LNCAP (cell line): Measurements from ENCODE around the gene PKD2L2.

Source experiments
- TF ChIP-seq, protein P1 (sequence below): fragments of 450-650 bp; IDR thresholded peaks from 2 replicates; pipeline ENCODE4 v1.5.1; 2017; ENCODE audit warnings: mild to moderate bottlenecking

PKD2L2 gene

DNA sequence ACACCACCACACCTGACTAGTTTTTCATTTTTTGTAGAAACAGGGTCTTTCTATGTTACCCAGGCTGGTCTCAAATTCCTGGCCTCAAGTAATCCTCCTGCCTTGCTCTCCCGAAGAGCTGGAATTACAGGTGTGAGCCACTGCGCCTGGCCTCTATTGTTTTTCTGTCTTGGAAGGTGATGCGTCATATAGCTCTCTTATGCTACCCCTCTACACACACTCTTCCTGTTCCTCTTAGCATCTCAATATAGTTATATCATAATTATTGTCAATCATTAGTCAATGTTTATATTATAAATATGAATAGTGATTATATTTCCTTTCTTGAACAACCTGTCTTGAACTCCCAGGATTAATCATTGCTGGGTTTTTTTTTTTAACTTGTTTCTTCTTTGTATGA, 7.3 kb downstream of the PKD2L2 start:
- TF ChIP-seq, protein P1, sequence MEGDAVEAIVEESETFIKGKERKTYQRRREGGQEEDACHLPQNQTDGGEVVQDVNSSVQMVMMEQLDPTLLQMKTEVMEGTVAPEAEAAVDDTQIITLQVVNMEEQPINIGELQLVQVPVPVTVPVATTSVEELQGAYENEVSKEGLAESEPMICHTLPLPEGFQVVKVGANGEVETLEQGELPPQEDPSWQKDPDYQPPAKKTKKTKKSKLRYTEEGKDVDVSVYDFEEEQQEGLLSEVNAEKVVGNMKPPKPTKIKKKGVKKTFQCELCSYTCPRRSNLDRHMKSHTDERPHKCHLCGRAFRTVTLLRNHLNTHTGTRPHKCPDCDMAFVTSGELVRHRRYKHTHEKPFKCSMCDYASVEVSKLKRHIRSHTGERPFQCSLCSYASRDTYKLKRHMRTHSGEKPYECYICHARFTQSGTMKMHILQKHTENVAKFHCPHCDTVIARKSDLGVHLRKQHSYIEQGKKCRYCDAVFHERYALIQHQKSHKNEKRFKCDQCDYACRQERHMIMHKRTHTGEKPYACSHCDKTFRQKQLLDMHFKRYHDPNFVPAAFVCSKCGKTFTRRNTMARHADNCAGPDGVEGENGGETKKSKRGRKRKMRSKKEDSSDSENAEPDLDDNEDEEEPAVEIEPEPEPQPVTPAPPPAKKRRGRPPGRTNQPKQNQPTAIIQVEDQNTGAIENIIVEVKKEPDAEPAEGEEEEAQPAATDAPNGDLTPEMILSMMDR = no peak

DNA sequence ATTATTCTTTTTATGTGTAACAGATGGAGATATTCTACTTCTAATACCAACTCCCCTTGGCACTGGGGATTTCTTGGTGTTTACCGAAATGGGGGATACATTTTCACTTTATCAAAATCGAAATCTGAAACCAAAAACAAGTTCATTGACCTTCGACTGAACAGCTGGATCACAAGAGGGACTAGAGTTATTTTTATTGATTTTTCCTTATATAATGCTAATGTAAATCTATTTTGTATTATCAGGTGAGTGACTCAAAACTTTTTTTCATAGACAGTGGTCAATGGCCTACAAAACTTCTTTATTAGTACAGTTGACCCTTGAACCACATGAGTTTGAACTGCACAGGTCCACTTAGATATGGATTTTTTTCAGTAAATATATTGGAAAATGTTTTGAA, 10.2 kb downstream of the PKD2L2 start:
- TF ChIP-seq, protein P1 = no peak

DNA sequence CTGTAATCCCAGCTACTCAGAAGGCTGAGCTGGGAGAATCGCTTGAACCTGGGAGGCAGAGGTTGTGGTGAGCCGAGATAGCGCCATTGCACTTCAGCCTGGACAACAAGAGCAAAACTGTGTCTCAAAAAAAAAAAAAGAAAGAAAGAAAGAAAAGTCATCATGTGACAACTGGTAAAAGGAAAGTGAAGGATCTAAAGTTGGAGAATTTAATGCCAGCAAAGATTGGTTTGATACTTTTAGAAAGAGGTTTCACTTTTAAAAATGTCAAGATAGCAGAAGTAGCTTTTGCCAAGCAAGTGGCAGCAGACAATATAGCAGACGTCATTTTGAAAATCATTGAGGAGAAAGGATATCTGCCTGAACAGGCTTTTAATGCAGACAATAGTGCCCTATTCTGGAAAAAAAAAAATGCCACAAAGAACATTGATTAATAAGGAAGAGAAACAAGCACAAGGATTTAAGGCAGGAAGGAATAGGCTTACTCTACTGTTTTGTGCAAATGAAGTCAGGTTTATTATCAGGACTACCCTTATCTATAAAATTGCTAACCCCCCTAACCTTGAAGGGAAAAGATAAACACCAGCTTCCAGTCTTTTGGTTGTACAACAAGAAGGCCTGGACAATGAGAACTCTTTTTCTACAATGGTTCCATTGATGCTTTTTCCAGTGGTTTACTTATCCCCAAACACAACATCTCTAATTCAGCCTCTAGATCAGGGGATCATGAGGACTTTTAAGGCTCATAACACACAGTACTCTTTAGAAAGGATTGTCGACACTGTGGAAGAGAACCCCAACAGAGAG, 12.0 kb downstream of the PKD2L2 start:
- TF ChIP-seq, protein P1 = no peak

DNA sequence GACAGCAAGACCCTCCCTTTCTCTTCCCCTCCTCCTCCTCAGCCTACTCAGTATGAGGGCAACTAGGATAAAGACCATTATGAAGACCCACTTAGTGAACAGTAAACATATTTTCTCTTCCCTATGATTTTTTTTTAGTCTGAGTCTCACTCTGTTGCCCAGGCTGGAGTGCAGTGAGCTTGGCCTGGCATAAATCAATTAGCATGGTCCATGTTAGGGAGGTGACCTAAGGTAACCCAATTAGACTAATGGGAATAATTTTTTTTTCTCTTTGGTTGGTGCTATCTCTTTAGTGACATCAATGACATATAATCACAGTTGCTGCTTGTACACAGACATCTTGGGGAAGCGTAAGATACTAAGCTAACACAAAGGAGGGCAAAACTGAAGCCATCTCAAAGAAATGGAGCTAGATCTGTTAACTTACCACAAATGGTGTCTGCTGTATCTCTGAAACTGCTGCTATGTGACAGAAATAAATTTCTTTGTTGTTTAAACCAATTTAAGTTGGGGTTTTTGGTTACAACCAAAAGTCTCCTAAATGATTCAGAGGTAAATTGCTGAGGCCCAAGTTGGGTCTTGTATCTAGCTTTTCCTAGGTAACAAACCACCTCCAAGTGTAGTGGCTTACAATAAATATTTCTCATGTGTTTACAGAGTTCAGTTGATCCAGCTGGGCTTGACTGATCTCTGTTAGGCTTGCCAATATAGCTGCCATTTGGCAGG, 13.3 kb downstream of the PKD2L2 start:
- TF ChIP-seq, protein P1 = no peak

DNA sequence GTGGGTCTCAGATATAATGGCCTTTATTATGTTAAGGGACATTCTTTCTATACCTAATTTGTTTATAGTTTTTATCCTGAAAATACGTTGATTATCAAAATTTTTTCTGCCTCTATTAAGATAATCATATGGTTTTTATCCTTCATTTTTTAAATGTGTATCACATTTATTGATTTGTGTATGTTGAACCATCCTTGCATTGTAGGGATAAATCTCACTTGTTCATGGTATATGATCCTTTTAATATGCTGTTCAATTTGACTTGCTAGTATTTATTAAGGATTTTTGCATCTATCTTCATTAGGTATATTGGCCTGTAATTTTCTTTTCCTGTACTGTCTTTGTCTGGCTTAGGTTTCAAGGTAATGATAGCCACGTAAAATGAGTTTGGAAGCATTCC, 25.5 kb downstream of the PKD2L2 start:
- TF ChIP-seq, protein P1 = no peak

DNA sequence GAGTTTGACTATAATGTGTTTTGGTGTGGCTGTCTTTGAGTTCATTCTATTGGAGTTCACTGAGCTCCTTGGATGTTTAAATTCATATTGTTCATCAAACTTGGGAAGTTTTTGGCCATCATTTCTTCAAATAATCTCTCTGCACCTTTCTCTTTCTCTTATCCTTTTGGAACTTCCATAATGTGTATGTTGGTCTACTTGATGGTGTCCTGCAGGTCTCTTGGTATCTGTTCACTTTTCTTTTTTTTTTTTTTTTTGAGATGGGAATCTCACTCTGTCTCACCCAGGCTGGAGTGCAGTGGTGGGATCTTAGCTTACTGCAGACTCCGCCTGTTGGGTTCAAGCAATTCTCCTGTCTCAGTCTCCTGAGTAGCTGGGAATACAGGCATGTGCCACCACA, 27.7 kb downstream of the PKD2L2 start:
- TF ChIP-seq, protein P1 = no peak

DNA sequence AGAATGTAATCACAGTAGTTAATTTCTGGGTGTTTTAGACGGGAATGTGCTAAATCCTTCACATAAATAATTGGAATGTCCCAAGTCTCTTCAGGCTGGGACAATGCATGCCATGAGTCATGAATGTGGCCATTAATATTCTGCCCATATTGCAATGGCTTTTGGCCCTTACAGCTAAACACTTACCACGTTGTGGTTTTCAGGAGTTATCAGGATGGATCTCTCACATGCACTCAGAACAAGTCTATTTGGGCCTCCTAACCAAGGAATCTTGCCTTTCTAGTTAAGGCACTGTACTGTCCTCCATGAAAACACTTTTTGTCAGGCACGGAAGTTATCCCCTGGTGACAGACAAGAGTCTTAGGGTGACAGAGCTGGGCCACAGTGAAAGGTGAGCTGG, 32.7 kb downstream of the PKD2L2 start:
- TF ChIP-seq, protein P1 = no peak
